Heart right ventricle (tissue), 16 donors: ENCODE results near the gene KCNMB3. TPM values are rescaled to one million over a fixed set of nuclear protein-coding genes. Genes with fewer than 3 reads are reported as not detected.

ENCODE experiments used
- ATAC-seq, 8 donors: fragments of 200-7000 bp; cut with Tn5 transposase; one replicate each; pipeline ENCODE4 v1.9.1; 2020; ENCODE audit warnings: mild to moderate bottlenecking in 8 of 8, moderate library complexity in 8 of 8, moderate number of reproducible peaks in 1 of 8
- DNase-seq, 2 donors: peaks; one replicate each; pipeline ENCODE4 v3.0.0-alpha.2; 2020
- H3K27ac ChIP-seq, 10 donors: fragments of 200-600 bp; sonication (generic) in 2 of 10; one replicate each; pipeline versions ENCODE4 v1.5.0 to v1.8.0; 2020 to 2022; ENCODE audit warnings: mild to moderate bottlenecking in 3 of 10
- H3K27me3 ChIP-seq, 7 donors: fragments of 200-600 bp; one replicate each; pipeline ENCODE4 v1.8.0; 2021 to 2022; ENCODE audit warnings: mild to moderate bottlenecking in 2 of 7
- H3K36me3 ChIP-seq, 9 donors: fragments of 200-600 bp; sonication (generic) in 1 of 9; one replicate each; pipeline versions ENCODE4 v1.5.0 to v1.8.0; 2020 to 2022; ENCODE audit warnings: mild to moderate bottlenecking in 2 of 9
- H3K4me1 ChIP-seq, 9 donors: fragments of 200-600 bp; sonication (generic) in 1 of 9; one replicate each; pipeline versions ENCODE4 v1.5.0 to v1.8.0; 2020 to 2022; ENCODE audit warnings: mild to moderate bottlenecking in 4 of 9
- H3K4me3 ChIP-seq, 10 donors: fragments of 200-600 bp; sonication (generic) in 2 of 10; one replicate each; pipeline versions ENCODE4 v1.5.0 to v1.8.0; 2020 to 2022; ENCODE audit warnings: mild to moderate bottlenecking in 7 of 10, moderate library complexity in 2 of 10
- H3K9me3 ChIP-seq, 11 donors: fragments of 200-600 bp in 10 of 11; sonication (generic) in 2 of 11; one replicate each; pipeline versions ENCODE4 v1.5.0 to v1.8.0; 2013 to 2022; ENCODE audit warnings: mild to moderate bottlenecking in 2 of 11, control low read depth in 1 of 11, moderate library complexity in 1 of 11
- CTCF ChIP-seq, 9 donors: fragments of 200-600 bp; sonication (generic) in 2 of 9; IDR thresholded peaks; one replicate each; pipeline versions ENCODE4 v1.5.0 to v1.8.0; 2021 to 2022; ENCODE audit warnings: antibody characterized with exemption in 9 of 9, mild to moderate bottlenecking in 5 of 9, moderate library complexity in 1 of 9
- WGBS, 2 donors: extraction: QIAGEN DNeasy Blood & Tissue Kit; methylation state at CpG; one replicate each; pipeline ENCODE4 v1.1.7; 2013; ENCODE audit warnings: inconsistent platforms in 1 of 2; 5-methylcytosine and 5-hydroxymethylcytosine counted together
- intact Hi-C, 10 donors: fragments of 100-400 bp; cut with DNase I; formaldehyde crosslinking; loops; one replicate each; pipeline versions ENCODE4 v1.11.1 to v1.14.2; 2022
- long read RNA-seq, 3 donors: library from polyadenylated mRNA; unstranded; transcript quantifications; one replicate each; pipeline ENCODE4 v2.0.0, GENCODE V29; 2020 to 2021
- polyA plus RNA-seq, 2 donors: library from polyadenylated mRNA; stranded (reverse); fragments of 200-250 nt; gene quantifications; one replicate each; pipeline ENCODE4 v1.2.3, GENCODE V29; 2013
- total RNA-seq, 10 donors: library from RNA; stranded (reverse); fragmentation: NEBNext Ultra II Directional in 3 of 10; extraction: Animal tissue kit (Norgen Biotek cat#: 25700) in 3 of 10; gene quantifications; one replicate each; pipeline versions ENCODE4 v1.2.1 to v1.2.4, GENCODE V29; 2021 to 2023
- donor health status: Arrhythmogenic right ventricular cardiomyopathy.
- donor health status: ischemic (EF 13 %, LVEDD 7.1; RV severe dilation, severe dysfunction).
- donor health status: healthy with polysubstance abuse.
- donor health status: DM: no; HTN: yes; CAD: no.
- donor health status: DM: no; HTN: no; CAD: no.
- donor health status: ischemic (EF 25% LVEDD 6.9; RV normal size, moderate dysfunction).
- donor health status: ischemic (EF 25% LVEDD 5.7; RV mildly dilated, moderate dysfunction).
- donor health status: healthy.
- donor health status: DM: yes; HTN: yes; CAD: no.
- donor health status: Ischemic cardiomyopathy.
- donor health status: ischemic (EF 35%, LVEDD 5.7; RV mildly dilated, moderate dysfunction).
- donor health status: nonischemic (EF 11% LVEDD 7.7; RV severe dilation, severe dysfunction).
- donor health status: DM: yes; HTN: yes; CAD: no.
- donor health status: PGD.
- donor health status: ischemic (EF 29% LVEDD 5.4; RV normal size, mild dysfunction).
- donor health status: nonischemic (EF 23%, LVEDD 6.1; RV moderate dilation, normal function).

KCNMB3 gene
- total RNA-seq, result 1 to 10 TPM in 3 of 10 donors, under 1 TPM in 7; 0.49 to 1.8 (median 0.83) TPM
- 1 to 10 TPM; 1.1 to 4.0 TPM for polyA plus RNA-seq
- long read RNA-seq, donor 1, partial matches to known transcripts, result 0 of 1 reads
- long read RNA-seq, donor 1, other reads (novel, unspliced or antisense), result 0 of 1 reads
- long read RNA-seq, donor 2, partial matches to known transcripts, result 0 of 1 reads
- long read RNA-seq, donor 2, other reads (novel, unspliced or antisense), result 1 of 1 reads
- long read RNA-seq, donor 3, partial matches to known transcripts, result 0 of 11 reads
- long read RNA-seq, donor 3, other reads (novel, unspliced or antisense), result 11 of 11 reads

GRCh38 chr3:179250803-179251476, at the start of gene KCNMB3:
Gene KCNMB3 (minus strand): TSS chr3:179251114. CDS start chr3:179250990, 124 bp downstream.
- H3K36me3 ChIP-seq, result peaks cover 0 to 40% (median 7%) of the 10 kb centered on the region in 9 donors
- no peak within 1 kb of the TSS for H3K4me3 ChIP-seq
- DNase-seq (no peak), ATAC-seq (no peak)
- H3K27me3 ChIP-seq, result no peaks in the 10 kb centered on the region
- H3K4me1 ChIP-seq, result no peaks in the 10 kb centered on the region
- intact Hi-C loops, result no loop called here
- H3K27ac ChIP-seq, result no peak within 1 kb of the TSS
- no peak for TF ChIP-seq CTCF (IDR thresholded peaks at IDR 0.05)
- no peaks in the 10 kb centered on the region for H3K9me3 ChIP-seq
- WGBS, 2 donors, result 92 to 96% methylated on average over 6 of the region's 6 CpGs

GRCh38 chr3:179299999-179300613, 49.2 kb upstream of the KCNMB3 start:
- 88 to 90% methylated on average over 5 of the region's 5 CpGs for WGBS, 2 donors
- no peak for ATAC-seq

GRCh38 chr3:179299316-179299715, 48.4 kb upstream of the KCNMB3 start:
- ATAC-seq (no peak), DNase-seq (no peak)
- 87 to 91% methylated on average over 2 of the region's 2 CpGs for WGBS, 2 donors
- Histone ChIP-seq H3K27ac (no peak overlapping the region), H3K4me1 (no peaks in the 10 kb centered on the region), H3K4me3 (no peak overlapping the region), H3K9me3 (peaks cover 0 to 7% (median 0%) of the 10 kb centered on the region in 11 donors), H3K36me3 (no peaks in the 10 kb centered on the region), H3K27me3 (no peaks in the 10 kb centered on the region)
- TF ChIP-seq CTCF (IDR thresholded peaks at IDR 0.05), result no peak
- intact Hi-C loops, result loop anchor here in 1 of 10 donors (10.0 kb wide), 1 partner anchor 1075 kb away; no protein-coding TSS in a partner anchor

More at GRCh38 chr3:179299999-179300613, 49.2 kb upstream of the KCNMB3 start:
- H3K27ac ChIP-seq, result no peak overlapping the region
- H3K9me3 ChIP-seq, result peaks cover 0 to 7% (median 0%) of the 10 kb centered on the region in 11 donors
- no peak for DNase-seq
- no peaks in the 10 kb centered on the region for H3K36me3 ChIP-seq
- no peak for TF ChIP-seq CTCF (IDR thresholded peaks at IDR 0.05)
- no peaks in the 10 kb centered on the region for H3K27me3 ChIP-seq
- no peaks in the 10 kb centered on the region for H3K4me1 ChIP-seq
- intact Hi-C loops, result loop anchor here in 1 of 10 donors (10.0 kb wide), 1 partner anchor 1075 kb away; no protein-coding TSS in a partner anchor
- H3K4me3 ChIP-seq, result no peak overlapping the region

GRCh38 chr3:179297971-179298725, 47.2 kb upstream of the KCNMB3 start:
- DNase-seq (no peak), ATAC-seq (no peak)
- 60 to 67% methylated on average over 5 of the region's 5 CpGs for WGBS, 2 donors
- H3K36me3 ChIP-seq, result no peaks in the 10 kb centered on the region
- H3K4me1 ChIP-seq, result no peaks in the 10 kb centered on the region
- no peak overlapping the region for H3K4me3 ChIP-seq
- no peaks in the 10 kb centered on the region for H3K27me3 ChIP-seq
- H3K9me3 ChIP-seq, result peaks cover 0 to 7% (median 0%) of the 10 kb centered on the region in 11 donors
- intact Hi-C loops, result loop anchor here in 1 of 10 donors (10.0 kb wide), 1 partner anchor 1077 kb away; no protein-coding TSS in a partner anchor
- no peak for TF ChIP-seq CTCF (IDR thresholded peaks at IDR 0.05)
- no peak overlapping the region for H3K27ac ChIP-seq
